Kidney (tissue), 14 donors: ENCODE measurements around the gene SLC22A23. TPM values are rescaled to one million over a fixed set of nuclear protein-coding genes. Genes with fewer than 3 reads are reported as not detected.

Experiments
- DNase-seq, 5 donors: peaks; one replicate each; pipeline ENCODE4 v3.0.0-alpha.2; 2013 to 2020
- FAIRE-seq: peaks from 2 replicates; lab custom pipeline; 2012; peaks lifted over from hg19 to GRCh38; lab: Jason Lieb, UNC
- H3K27ac ChIP-seq, 2 donors: one replicate each; pipeline ENCODE4 v1.7.0; 2013; ENCODE audit warnings: low read depth in 2 of 2, low read length in 2 of 2, inconsistent platforms in 1 of 2
- H3K27me3 ChIP-seq: one replicate; pipeline ENCODE4 v1.7.1; 2013; ENCODE audit warnings: low read length, inconsistent platforms; ENCODE audit not compliant: control insufficient read depth, insufficient read depth
- H3K36me3 ChIP-seq, 3 donors: one replicate each; pipeline versions ENCODE4 v1.7.0 to v1.7.1; 2013; ENCODE audit warnings: low read length in 3 of 3, control low read depth in 1 of 3, inconsistent platforms in 1 of 3; ENCODE audit not compliant: insufficient read depth in 3 of 3, control insufficient read depth in 2 of 3
- H3K4me1 ChIP-seq, 3 donors: one replicate each; pipeline versions ENCODE4 v1.7.0 to v1.7.1; 2013; ENCODE audit warnings: low read length in 3 of 3, inconsistent platforms in 1 of 3, low read depth in 1 of 3; ENCODE audit not compliant: control insufficient read depth in 2 of 3, insufficient read depth in 2 of 3
- H3K4me3 ChIP-seq, 3 donors: one replicate each; pipeline versions ENCODE4 v1.7.0 to v1.8.1; 2013; ENCODE audit warnings: low read length in 3 of 3, control low read depth in 1 of 3, inconsistent platforms in 1 of 3
- H3K9ac ChIP-seq, 3 donors: one replicate each; pipeline versions ENCODE4 v1.7.0 to v1.7.1; 2013; ENCODE audit warnings: low read length in 3 of 3, control low read depth in 1 of 3, inconsistent platforms in 1 of 3
- H3K9me3 ChIP-seq, 3 donors: one replicate each; pipeline versions ENCODE4 v1.7.0 to v1.7.1; 2013; ENCODE audit warnings: low read length in 3 of 3, control low read depth in 1 of 3, inconsistent platforms in 1 of 3; ENCODE audit not compliant: control insufficient read depth in 2 of 3, insufficient read depth in 1 of 3
- intact Hi-C: fragments of 100-400 bp; cut with DNase I; formaldehyde crosslinking; loops from one replicate; pipeline ENCODE4 v1.11.1; 2022
- polyA plus RNA-seq: library from polyadenylated mRNA; stranded (reverse); fragments of 350-450 nt; fragmentation: Illumina TruSeq; extraction: RNeasy Lipid Tissue Mini Kit (QIAGEN cat#74804); gene quantifications from one replicate; pipeline ENCODE4 v1.2.3, GENCODE V29; 2014; ENCODE audit warnings: low read depth, low replicate concordance; ENCODE audit not compliant: insufficient read depth
- total RNA-seq: library from RNA; stranded (reverse); fragmentation: NEBNext Ultra II Directional; extraction: Animal tissue kit (Norgen Biotek cat#: 25700); gene quantifications from one replicate; pipeline ENCODE4 v1.2.1, GENCODE V29; 2021
- TF ChIP-seq, protein P1 (sequence below): IDR thresholded peaks from 3 replicates; pipeline ENCODE4 v1.5.1; 2012; ENCODE audit warnings: mild to moderate bottlenecking, moderate library complexity, borderline replicate concordance; ENCODE audit not compliant: insufficient read depth; ENCODE audit errors: extremely low read depth
- donor health status: control.
- donor health status: control.
- donor health status: control.
- donor health status: control.
- donor health status: control.
- donor health status: DM: yes; HTN: yes; CAD: no.
- donor health status: Normal renal cell carcinoma (clear cell type).

SLC22A23 gene
- total and polyA plus RNA-seq, 2 donors from 2014 or later = 5.3 to 5.7 TPM

DNA sequence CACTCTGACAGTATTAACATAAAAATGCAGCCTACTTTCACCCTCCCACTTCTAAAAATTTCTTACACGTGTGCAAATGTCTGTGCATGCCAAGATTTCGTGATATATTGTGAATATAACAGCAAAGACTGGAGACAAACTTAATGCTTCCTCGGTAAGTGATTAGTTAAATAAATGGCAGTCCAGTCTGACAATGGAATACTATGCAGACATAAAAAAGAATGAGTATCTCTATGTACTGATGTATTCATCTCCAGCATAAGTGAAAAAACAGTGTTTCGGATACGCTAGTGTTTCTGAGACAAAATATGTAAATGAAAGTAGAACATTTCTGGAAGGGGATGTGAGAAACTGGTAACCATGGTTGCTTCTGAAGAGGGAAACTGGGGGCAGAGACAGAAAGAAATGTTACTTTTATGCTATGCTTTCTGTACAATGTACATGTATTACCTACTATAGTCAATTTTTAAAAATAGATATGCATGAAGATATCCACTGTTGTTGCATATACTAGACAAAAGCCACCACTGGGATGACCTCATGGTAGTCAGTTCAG lies 7.0 kb downstream of the SLC22A23 start:
- Histone ChIP-seq H3K36me3 (no peaks in the 10 kb centered on the region), H3K9me3 (no peaks in the 10 kb centered on the region), H3K4me3 (no peak overlapping the region), H3K4me1 (peaks cover 0 to 9% (median 3%) of the 10 kb centered on the region in 3 donors), H3K27ac (no peak overlapping the region), H3K27me3 (peaks cover 12% of the 10 kb centered on the region), H3K9ac (no peak overlapping the region)
- DNase-seq (no peak), FAIRE-seq (no peak)
- intact Hi-C loops = no loop called here
- TF ChIP-seq, protein P1, sequence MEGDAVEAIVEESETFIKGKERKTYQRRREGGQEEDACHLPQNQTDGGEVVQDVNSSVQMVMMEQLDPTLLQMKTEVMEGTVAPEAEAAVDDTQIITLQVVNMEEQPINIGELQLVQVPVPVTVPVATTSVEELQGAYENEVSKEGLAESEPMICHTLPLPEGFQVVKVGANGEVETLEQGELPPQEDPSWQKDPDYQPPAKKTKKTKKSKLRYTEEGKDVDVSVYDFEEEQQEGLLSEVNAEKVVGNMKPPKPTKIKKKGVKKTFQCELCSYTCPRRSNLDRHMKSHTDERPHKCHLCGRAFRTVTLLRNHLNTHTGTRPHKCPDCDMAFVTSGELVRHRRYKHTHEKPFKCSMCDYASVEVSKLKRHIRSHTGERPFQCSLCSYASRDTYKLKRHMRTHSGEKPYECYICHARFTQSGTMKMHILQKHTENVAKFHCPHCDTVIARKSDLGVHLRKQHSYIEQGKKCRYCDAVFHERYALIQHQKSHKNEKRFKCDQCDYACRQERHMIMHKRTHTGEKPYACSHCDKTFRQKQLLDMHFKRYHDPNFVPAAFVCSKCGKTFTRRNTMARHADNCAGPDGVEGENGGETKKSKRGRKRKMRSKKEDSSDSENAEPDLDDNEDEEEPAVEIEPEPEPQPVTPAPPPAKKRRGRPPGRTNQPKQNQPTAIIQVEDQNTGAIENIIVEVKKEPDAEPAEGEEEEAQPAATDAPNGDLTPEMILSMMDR = no peak

DNA sequence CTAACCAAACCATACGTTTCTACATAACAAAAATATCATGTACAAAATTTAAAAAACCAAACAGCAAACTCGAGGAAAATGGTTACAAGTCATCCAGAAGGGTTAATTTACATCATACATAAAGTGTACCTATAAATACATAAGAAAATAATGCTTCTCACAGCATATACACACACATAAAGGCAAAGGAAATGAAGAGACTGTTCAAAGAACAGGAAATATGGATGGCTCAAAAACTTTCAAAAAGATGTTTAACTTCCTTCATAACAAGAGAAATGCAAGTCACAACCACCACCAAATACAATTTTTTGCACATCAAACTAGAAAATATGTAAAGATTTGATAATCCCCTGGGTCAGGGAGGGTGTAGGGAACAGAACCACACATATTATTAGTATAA lies 7.5 kb downstream of the SLC22A23 start:
- FAIRE-seq = no peak
- no peak overlapping the region for H3K27ac ChIP-seq
- H3K4me1 ChIP-seq = peaks cover 0 to 7% (median 3%) of the 10 kb centered on the region in 3 donors
- intact Hi-C loops = no loop called here
- peaks cover 12% of the 10 kb centered on the region for H3K27me3 ChIP-seq
- H3K9ac ChIP-seq = no peak overlapping the region
- no peaks in the 10 kb centered on the region for H3K9me3 ChIP-seq
- DNase-seq = no peak
- H3K36me3 ChIP-seq = no peaks in the 10 kb centered on the region
- H3K4me3 ChIP-seq = no peak overlapping the region
- TF ChIP-seq, protein P1 = no peak

DNA sequence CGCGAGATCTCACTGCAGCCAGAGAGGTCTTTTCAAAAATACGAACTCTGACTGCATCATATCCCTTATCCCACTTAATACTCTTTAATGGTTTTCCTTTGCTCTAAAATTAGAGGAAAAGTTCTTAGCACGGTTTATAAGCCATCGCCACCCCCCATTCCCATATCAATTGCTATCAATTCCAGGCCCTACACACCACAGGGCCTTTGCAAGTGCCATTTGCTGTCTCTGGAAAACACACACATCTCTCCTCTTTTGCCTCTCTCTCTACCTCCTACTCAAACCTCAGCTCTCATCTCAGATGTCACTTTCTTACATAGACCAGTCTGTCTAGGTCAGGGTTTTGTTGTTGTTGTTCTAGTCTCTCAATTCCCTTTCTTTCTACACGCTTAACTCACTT lies 9.8 kb downstream of the SLC22A23 start:
- Histone ChIP-seq H3K27me3 (no peaks in the 10 kb centered on the region), H3K27ac (no peak overlapping the region), H3K4me1 (no peaks in the 10 kb centered on the region), H3K9ac (no peak overlapping the region), H3K9me3 (no peaks in the 10 kb centered on the region), H3K36me3 (no peaks in the 10 kb centered on the region), H3K4me3 (no peak overlapping the region)
- FAIRE-seq (no peak), DNase-seq (peak in 1 of 5 donors; percentile 9)
- intact Hi-C loops = no loop called here
- TF ChIP-seq, protein P1 = no peak

DNA sequence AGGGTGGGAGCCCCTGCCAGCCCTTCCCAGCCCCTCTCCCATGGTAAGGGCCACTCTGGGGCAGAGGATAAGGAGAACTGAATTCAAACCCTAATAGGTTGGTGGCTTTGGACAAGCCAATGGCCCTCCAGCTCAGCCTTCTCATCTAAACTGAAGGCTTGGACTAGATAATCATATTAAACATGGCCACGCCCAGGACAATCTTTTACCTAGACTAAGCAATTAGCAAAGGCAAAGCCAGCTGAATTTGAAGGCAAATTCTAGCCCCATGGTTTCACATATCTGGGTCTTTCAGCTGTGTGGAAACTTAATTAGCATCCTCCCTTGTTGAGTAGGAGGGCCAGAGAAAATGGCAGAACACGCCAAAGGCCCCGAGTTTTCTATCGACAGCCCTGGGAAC lies 10.7 kb downstream of the SLC22A23 start:
- Histone ChIP-seq H3K9ac (no peak overlapping the region), H3K4me3 (no peak overlapping the region), H3K36me3 (no peaks in the 10 kb centered on the region), H3K4me1 (no peaks in the 10 kb centered on the region), H3K27me3 (no peaks in the 10 kb centered on the region), H3K9me3 (no peaks in the 10 kb centered on the region), H3K27ac (no peak overlapping the region)
- TF ChIP-seq, protein P1 = no peak
- FAIRE-seq (no peak), DNase-seq (no peak)
- intact Hi-C loops = no loop called here
